Karpas-422 (cell line): Measurements from ENCODE around the gene CHTF18. TPM values are rescaled to one million over a fixed set of nuclear protein-coding genes. Genes with fewer than 3 reads are reported as not detected.
A peak's percentile ranks its signal among the peaks of the same experiment; 100 is the strongest.

Source experiments
- DNase-seq: peaks from one replicate; pipeline ENCODE4 v3.0.0-alpha.2; 2015
- H2AFZ ChIP-seq: fragments of 200-600 bp; sonication (generic); 2 replicates; pipeline ENCODE4 v1.6.1; 2014; ENCODE audit warnings: antibody characterized with exemption, low read length, mixed read lengths
- H3K27ac ChIP-seq: fragments of 200-600 bp; sonication (generic); 2 replicates; pipeline ENCODE4 v1.5.1; 2014; ENCODE audit warnings: mild to moderate bottlenecking, low read length, moderate library complexity
- H3K27me3 ChIP-seq: fragments of 200-600 bp; sonication (generic); 2 replicates; pipeline ENCODE4 v1.6.1; 2014; ENCODE audit warnings: low read length, mixed read lengths
- H3K36me3 ChIP-seq: fragments of 200-600 bp; sonication (generic); 2 replicates; pipeline ENCODE4 v1.6.1; 2014; ENCODE audit warnings: low read length, mixed read lengths; ENCODE audit not compliant: insufficient read depth
- H3K4me1 ChIP-seq: fragments of 200-600 bp; sonication (generic); 2 replicates; pipeline ENCODE4 v1.6.1; 2014; ENCODE audit warnings: mild to moderate bottlenecking, low read length, mixed read lengths
- H3K4me2 ChIP-seq: fragments of 200-600 bp; sonication (generic); 2 replicates; pipeline ENCODE4 v1.6.1; 2014; ENCODE audit warnings: low read length, low read depth, mild to moderate bottlenecking; ENCODE audit not compliant: poor library complexity, severe bottlenecking
- H3K4me3 ChIP-seq: fragments of 200-600 bp; sonication (generic); 2 replicates; pipeline ENCODE4 v1.5.1; 2014; ENCODE audit warnings: mild to moderate bottlenecking, antibody characterized with exemption, low read length, mixed read lengths
- H3K79me2 ChIP-seq: fragments of 200-600 bp; sonication (generic); 2 replicates; pipeline ENCODE4 v1.6.1; 2014; ENCODE audit warnings: mild to moderate bottlenecking, low read length, mixed read lengths
- H3K9ac ChIP-seq: fragments of 200-600 bp; sonication (generic); 2 replicates; pipeline ENCODE4 v1.6.0; 2014; ENCODE audit warnings: low read length
- H3K9me2 ChIP-seq: fragments of 200-600 bp; sonication (generic), shearing (Covaris generic); replicated peaks from 2 replicates; pipeline ENCODE4 v1.6.0; 2014; ENCODE audit warnings: mild to moderate bottlenecking, low read length, moderate library complexity; ENCODE audit not compliant: insufficient read depth
- H3K9me3 ChIP-seq: fragments of 300-700, 200-600 bp; sonication (generic); 2 replicates; pipeline ENCODE4 v1.6.1; 2014; ENCODE audit warnings: low read length, mixed read lengths
- H4K20me1 ChIP-seq: fragments of 200-600 bp; sonication (generic); 2 replicates; pipeline ENCODE4 v1.6.1; 2014; ENCODE audit warnings: mild to moderate bottlenecking, antibody characterized with exemption, low read length, low read depth; ENCODE audit not compliant: insufficient read depth
- total RNA-seq: library from RNA; depleted of rRNA; stranded (reverse); fragments of >200 nt; shearing (Covaris generic); gene quantifications from 2 replicates; pipeline ENCODE4 v1.2.3, GENCODE V29; 2014; ENCODE audit warnings: low replicate concordance

CHTF18 gene
- total RNA-seq, 1 experiment from 2014 or later, result 7.9 TPM

DNA sequence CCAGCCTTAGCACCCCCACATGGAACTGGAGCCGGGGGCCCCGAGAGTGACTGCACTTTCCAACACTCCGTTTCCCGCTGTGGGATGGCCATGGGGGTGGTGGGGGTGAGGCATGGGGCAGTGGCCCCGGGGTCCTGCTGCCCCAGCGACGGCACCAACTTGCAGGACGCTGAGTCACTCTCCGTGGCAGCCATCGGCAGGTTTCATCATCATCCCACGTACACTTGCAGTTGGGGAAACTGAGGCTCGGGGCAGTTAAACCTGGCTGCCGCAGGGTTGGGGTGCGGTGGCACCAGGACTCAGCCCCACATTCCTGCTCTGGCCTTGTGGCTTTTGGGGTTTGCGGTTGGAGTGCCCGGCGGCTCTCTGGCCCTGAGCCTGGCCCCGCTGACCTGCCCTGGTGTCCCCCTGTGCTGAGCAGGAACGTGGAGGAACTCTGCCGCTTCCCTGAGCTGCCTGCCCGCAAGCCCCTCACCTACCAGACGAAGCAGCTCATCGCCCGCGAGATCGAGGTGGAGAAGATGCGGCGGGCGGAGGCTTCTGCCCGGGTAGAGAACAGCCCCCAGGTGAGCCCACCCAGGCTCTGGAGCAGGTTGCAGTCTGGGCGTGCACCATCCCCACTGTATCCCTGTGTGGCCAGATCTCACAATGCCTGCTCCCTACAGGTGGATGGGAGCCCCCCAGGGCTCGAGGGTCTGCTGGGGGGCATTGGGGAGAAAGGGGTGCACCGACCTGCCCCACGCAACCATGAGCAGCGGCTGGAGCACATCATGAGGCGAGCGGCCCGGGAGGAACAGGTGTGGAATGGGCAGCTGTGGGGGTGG is 8.1 kb downstream of the CHTF18 start:
- Histone ChIP-seq H3K27ac (no peak overlapping the region), H3K9me3 (no peaks in the 10 kb centered on the region), H3K9ac (no peak overlapping the region), H3K36me3 (peaks cover 8% of the 10 kb centered on the region; the same call in 1 of the 2 replicates), H3K27me3 (no peaks in the 10 kb centered on the region), H3K79me2 (no peaks in the 10 kb centered on the region), H3K4me2 (no peak overlapping the region), H4K20me1 (peaks cover 26% of the 10 kb centered on the region), H2AFZ (no peak overlapping the region), H3K4me3 (no peak overlapping the region), H3K4me1 (peaks cover 37% of the 10 kb centered on the region), H3K9me2 (no peaks in the 10 kb centered on the region)
- DNase-seq, result no peak

DNA sequence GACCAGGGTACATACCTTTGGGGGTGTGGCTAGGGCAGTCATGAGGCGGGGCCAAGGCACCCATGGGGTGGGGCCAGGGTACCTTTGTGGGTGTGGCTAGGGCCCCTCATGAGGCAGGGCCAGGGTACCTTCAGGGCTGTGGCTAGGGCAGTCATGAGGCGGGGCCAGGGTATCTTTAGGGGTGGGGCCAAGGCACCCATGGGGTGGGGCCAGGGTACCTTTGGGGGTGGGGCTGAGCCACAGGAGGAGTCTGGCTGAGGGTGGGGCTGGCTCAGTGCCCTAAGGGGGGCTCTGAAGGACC is 8.7 kb downstream of the CHTF18 start:
- Histone ChIP-seq H3K9me3 (no peaks in the 10 kb centered on the region), H3K27ac (no peak overlapping the region), H3K4me3 (no peak overlapping the region), H4K20me1 (peaks cover 30% of the 10 kb centered on the region), H3K36me3 (peaks cover 8% of the 10 kb centered on the region; the same call in 1 of the 2 replicates), H3K79me2 (no peaks in the 10 kb centered on the region), H3K4me2 (no peak overlapping the region), H3K4me1 (peaks cover 43% of the 10 kb centered on the region), H3K27me3 (no peaks in the 10 kb centered on the region), H3K9me2 (no peaks in the 10 kb centered on the region), H3K9ac (no peak overlapping the region), H2AFZ (no peak overlapping the region)
- peak; percentile 86 for DNase-seq

DNA sequence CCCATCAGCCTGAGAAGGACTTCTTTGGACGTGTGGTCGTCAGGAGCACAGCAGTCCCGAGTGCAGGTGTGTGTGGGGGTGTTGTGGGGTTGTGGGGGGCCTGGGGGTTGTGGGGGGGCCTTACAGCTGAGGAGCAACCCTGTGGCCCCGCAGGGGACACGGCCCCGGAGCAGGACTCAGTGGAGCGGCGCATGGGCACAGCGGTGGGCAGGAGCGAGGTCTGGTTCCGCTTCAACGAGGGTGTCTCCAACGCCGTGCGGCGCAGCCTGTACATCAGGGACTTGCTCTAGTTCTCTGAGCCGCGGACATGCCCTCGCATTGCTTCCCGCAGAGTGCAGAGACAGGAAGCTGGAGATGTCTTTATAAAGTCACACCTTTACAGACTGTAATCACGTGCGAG is 9.3 kb downstream of the CHTF18 start:
- Histone ChIP-seq H3K27ac (no peak overlapping the region), H3K27me3 (no peaks in the 10 kb centered on the region), H3K4me3 (no peak overlapping the region), H4K20me1 (peaks cover 32% of the 10 kb centered on the region), H3K9ac (no peak overlapping the region), H3K9me3 (no peaks in the 10 kb centered on the region), H3K79me2 (no peaks in the 10 kb centered on the region), H3K4me1 (peaks cover 44% of the 10 kb centered on the region), H3K9me2 (no peaks in the 10 kb centered on the region), H3K36me3 (peaks cover 8% of the 10 kb centered on the region; the same call in 1 of the 2 replicates), H3K4me2 (no peak overlapping the region), H2AFZ (no peak overlapping the region)
- no peak for DNase-seq

DNA sequence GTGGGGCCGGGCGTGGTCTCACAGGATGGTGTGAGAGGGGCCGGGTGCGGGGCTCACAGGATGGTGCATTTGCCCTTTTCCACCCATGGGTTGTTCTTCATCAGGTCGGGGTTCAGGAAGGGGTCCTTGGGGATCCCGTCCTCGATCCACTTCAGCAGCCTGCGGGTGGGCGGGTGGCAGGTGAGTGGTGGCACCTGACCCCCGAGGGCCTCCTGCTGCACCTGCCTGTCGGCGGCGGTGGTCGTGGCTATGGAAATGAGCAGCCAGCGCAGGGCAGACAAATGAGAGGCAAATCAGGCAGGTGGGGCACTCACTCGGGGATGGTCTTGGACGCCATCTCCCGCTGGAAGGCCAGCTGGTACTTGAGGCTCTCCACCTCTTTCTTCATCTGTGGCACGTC is 10.2 kb downstream of the CHTF18 start:
- H3K4me2 ChIP-seq, result peak overlapping the region; percentile 41
- no peak overlapping the region; the same call in 1 of the 2 replicates for H3K4me3 ChIP-seq
- 0 out of 2 replicates have a peak overlapping the region, but pooled peaks have one; percentile 24 for H3K27ac ChIP-seq
- H3K9ac ChIP-seq, result peak overlapping the region; percentile 40; the same call in 1 of the 2 replicates
- DNase-seq, result no peak
- H4K20me1 ChIP-seq, result peaks cover 32% of the 10 kb centered on the region
- H3K79me2 ChIP-seq, result no peaks in the 10 kb centered on the region
- H3K4me1 ChIP-seq, result peaks cover 51% of the 10 kb centered on the region
- H3K9me3 ChIP-seq, result no peaks in the 10 kb centered on the region
- peaks cover 8% of the 10 kb centered on the region; the same call in 1 of the 2 replicates for H3K36me3 ChIP-seq
- H3K27me3 ChIP-seq, result no peaks in the 10 kb centered on the region
- no peak overlapping the region for H2AFZ ChIP-seq
- no peaks in the 10 kb centered on the region for H3K9me2 ChIP-seq

DNA sequence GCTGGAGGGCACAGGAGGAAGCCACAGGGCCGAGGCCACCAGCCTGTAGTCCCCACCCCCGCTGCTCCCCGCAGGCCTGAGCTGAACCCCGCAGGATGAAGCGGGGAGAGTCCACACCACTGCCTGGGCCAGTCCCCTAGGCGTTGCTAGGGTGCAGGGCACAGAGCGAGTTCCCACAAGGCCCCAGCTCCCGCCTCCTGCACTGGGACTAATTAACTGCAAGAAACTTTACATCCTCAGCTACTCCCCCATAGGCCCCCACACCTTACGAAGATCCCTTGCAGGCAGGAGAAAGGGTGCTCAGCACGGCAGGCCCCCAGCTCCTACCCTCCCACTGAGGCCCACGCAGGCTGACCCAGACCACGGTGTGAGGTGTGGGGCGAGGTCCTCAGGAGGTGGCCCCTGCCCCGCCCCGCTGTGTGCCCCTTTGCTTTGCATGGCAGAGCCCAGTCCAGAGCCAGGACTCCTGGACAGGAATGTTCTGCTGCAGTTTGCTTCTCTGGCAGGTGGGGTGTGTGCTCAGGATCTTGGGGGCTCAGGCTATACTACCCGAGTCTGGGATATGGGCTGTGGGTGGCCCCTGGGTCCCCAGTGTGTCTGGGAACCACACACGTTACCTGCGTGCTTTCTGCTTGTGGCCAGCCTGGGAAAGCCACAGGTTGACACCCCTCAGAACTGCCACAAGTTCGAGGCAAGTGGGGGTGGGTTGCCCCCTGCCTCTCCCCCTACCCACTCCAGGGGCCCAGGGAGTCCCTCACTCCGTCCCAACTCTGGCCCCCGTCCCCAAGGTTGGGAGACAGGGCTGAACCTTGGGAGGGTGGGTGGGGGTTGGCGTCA is 10.9 kb downstream of the CHTF18 start:
- Histone ChIP-seq H3K9ac (peak overlapping the region; percentile 40; the same call in 1 of the 2 replicates), H3K4me3 (no peak overlapping the region; the same call in 1 of the 2 replicates), H3K79me2 (no peaks in the 10 kb centered on the region), H2AFZ (no peak overlapping the region), H3K27me3 (no peaks in the 10 kb centered on the region), H3K9me3 (no peaks in the 10 kb centered on the region), H3K4me2 (peak overlapping the region; percentile 41), H3K4me1 (peaks cover 51% of the 10 kb centered on the region), H3K9me2 (no peaks in the 10 kb centered on the region), H3K36me3 (peaks cover 8% of the 10 kb centered on the region; the same call in 1 of the 2 replicates), H4K20me1 (peaks cover 32% of the 10 kb centered on the region), H3K27ac (0 out of 2 replicates have a peak overlapping the region, but pooled peaks have one; percentile 24)
- peak; percentile 68 for DNase-seq

DNA sequence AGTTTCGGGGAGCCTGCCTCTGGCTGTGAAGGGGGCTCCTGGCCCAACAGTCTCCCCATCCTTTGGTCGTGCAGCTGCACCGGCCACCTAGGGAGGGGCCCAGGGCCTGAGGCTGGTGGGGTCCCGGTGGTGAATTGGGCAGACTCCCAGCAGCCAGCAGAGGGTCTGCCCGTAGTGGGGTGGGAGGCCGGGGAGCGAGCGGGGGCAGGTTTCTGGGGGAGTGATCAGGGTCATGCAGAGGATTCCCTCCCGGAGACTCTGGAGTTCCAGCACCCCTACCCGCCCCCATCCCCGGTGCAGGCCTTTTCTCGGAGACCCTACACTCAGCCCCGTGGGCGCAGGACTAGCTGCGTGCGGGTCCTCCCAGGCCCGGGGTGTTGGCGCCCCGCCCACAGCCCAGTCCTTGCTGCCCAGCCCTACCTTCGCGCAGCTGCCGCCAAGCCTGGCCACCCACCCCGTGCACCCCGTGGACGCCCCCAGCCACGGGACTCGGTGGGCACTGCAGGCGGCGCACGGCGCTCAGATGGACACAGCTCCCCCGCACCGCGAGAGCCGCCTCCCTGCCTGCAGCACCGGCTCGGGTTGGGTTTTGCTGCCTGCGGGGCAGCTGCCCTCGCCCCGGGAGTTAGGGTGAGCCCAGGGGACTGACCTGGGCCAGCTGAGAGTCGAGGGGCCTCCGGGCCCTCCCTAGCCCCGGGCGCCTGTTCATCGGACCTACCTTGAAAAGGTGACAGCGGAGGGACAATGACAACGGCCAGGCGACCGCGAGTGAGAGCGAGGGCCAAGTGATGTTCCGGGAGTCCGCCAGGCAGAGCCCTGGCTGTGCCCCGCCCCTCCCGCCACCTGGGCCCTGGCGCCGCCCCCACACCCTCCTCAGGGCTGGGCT is 11.8 kb downstream of the CHTF18 start, which contains the start of gene GNG13:
TSS of gene GNG13 (minus strand) at position 787 of the 886 bp plus-strand sequence. CDS start 1,657 bp downstream, outside the sequence.
- DNase-seq, result peak; percentile 67
- Histone ChIP-seq H2AFZ (no peak within 1 kb of the TSS), H4K20me1 (peaks cover 32% of the 10 kb centered on the region), H3K4me2 (peak within 1 kb of the TSS; percentile 63), H3K9me3 (no peaks in the 10 kb centered on the region), H3K9ac (peak within 1 kb of the TSS; percentile 51), H3K4me3 (peak within 1 kb of the TSS; percentile 47; the same call in 1 of the 2 replicates), H3K9me2 (no peaks in the 10 kb centered on the region), H3K79me2 (no peaks in the 10 kb centered on the region), H3K27me3 (no peaks in the 10 kb centered on the region), H3K27ac (peak within 1 kb of the TSS; percentile 52), H3K36me3 (peaks cover 8% of the 10 kb centered on the region; the same call in 1 of the 2 replicates), H3K4me1 (peaks cover 51% of the 10 kb centered on the region)

DNA sequence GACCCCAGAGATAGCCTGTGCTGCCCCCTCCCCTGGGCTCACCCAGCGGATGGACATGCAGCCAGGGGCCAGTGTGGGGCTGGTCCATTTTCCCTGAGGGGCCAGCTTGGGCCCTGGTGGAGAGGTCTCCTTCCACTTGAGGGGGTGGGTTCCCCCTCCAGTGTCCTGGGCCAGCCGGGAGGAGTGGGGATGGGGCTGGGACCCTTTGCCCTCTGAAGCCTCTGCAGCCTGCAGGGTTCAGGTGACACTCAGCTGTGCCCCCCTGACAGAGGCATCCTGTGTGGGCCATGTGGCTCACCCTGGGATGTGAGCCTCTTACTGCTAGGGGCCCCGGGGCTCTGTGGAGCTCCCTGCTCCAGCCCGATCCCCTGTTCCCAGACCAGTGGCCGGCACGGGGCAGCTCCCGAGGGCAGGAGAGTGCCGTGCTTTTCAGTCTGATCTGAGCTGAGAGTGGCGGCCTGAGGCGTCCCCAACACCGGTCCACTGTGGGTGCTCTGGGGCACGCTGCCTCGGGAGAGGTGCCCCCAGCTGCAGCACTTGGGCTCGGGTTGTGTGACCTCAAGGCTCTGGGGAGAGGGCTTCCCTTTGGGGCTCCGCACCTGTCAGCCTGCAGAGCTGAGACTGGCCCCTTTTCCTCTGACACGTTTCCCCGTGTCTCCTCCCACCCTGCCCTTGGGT is 12.6 kb downstream of the CHTF18 start:
- peaks cover 8% of the 10 kb centered on the region; the same call in 1 of the 2 replicates for H3K36me3 ChIP-seq
- no peak overlapping the region for H2AFZ ChIP-seq
- peak overlapping the region; percentile 51 for H3K9ac ChIP-seq
- peak overlapping the region; percentile 47; the same call in 1 of the 2 replicates for H3K4me3 ChIP-seq
- no peaks in the 10 kb centered on the region for H3K9me3 ChIP-seq
- DNase-seq, result peak; percentile 82
- no peaks in the 10 kb centered on the region for H3K9me2 ChIP-seq
- no peaks in the 10 kb centered on the region for H3K79me2 ChIP-seq
- H3K4me1 ChIP-seq, result peaks cover 52% of the 10 kb centered on the region
- peaks cover 32% of the 10 kb centered on the region for H4K20me1 ChIP-seq
- no peaks in the 10 kb centered on the region for H3K27me3 ChIP-seq
- peak overlapping the region; percentile 63 for H3K4me2 ChIP-seq
- H3K27ac ChIP-seq, result peak overlapping the region; percentile 52
